Natural killer cell (primary cell): ENCODE results near the gene DOCK1. TPM values are rescaled to one million over a fixed set of nuclear protein-coding genes. Genes with fewer than 3 reads are reported as not detected.

ENCODE experiments used
- ATAC-seq, 3 donors: fragments of 150-1000 bp in 2 of 3; fragments of 200-7000 bp in 1 of 3; cut with Tn5 transposase; 1 replicate in 1 of 3; 2 replicates in 2 of 3; pipeline ENCODE4 v1.10.0; 2021; ENCODE audit warnings: mild to moderate bottlenecking in 2 of 3, moderate library complexity in 2 of 3
- DNase-seq, 2 donors: peaks; one replicate each; pipeline versions ENCODE4 v3.0.0 to v3.0.0-alpha.2; 2013 to 2021; ENCODE audit warnings: mixed read lengths in 1 of 2
- H3K27ac ChIP-seq: one replicate; pipeline ENCODE4 v1.5.1; 2013; ENCODE audit warnings: mild to moderate bottlenecking, low read length
- H3K27me3 ChIP-seq: one replicate; pipeline ENCODE4 v1.6.1; 2013; ENCODE audit warnings: low read length; ENCODE audit not compliant: control insufficient read depth, insufficient read depth
- H3K36me3 ChIP-seq: one replicate; pipeline ENCODE4 v1.6.1; 2013; ENCODE audit warnings: low read length; ENCODE audit not compliant: control insufficient read depth, insufficient read depth
- H3K4me1 ChIP-seq: one replicate; pipeline ENCODE4 v1.6.1; 2013; ENCODE audit warnings: low read length; ENCODE audit not compliant: control insufficient read depth, insufficient read depth
- H3K4me3 ChIP-seq: one replicate; pipeline ENCODE4 v1.5.1; 2013; ENCODE audit warnings: low read length
- H3K9me3 ChIP-seq: one replicate; pipeline ENCODE4 v1.6.1; 2013; ENCODE audit warnings: low read length; ENCODE audit not compliant: control insufficient read depth, insufficient read depth
- H3K27ac Mint-ChIP-seq, 2 donors: one replicate each; pipeline ENCODE4 v1.8.0; 2022; ENCODE audit warnings: mild to moderate bottlenecking in 2 of 2, mixed read lengths in 2 of 2, moderate library complexity in 1 of 2
- H3K27me3 Mint-ChIP-seq, 2 donors: one replicate each; pipeline ENCODE4 v1.8.0; 2022; ENCODE audit warnings: low read depth in 2 of 2, mixed read lengths in 2 of 2
- H3K36me3 Mint-ChIP-seq: one replicate; pipeline ENCODE4 v1.8.0; 2022; ENCODE audit warnings: mixed read lengths
- H3K4me1 Mint-ChIP-seq, 2 donors: one replicate each; pipeline ENCODE4 v1.8.0; 2022; ENCODE audit warnings: mixed read lengths in 2 of 2
- H3K4me3 Mint-ChIP-seq: one replicate; pipeline ENCODE4 v1.8.0; 2022; ENCODE audit warnings: mild to moderate bottlenecking, moderate library complexity, mixed read lengths
- H3K9me3 Mint-ChIP-seq, 2 donors: one replicate each; pipeline ENCODE4 v1.8.0; 2022; ENCODE audit warnings: mixed read lengths in 2 of 2
- CTCF ChIP-seq: fragments of 200-600 bp; IDR thresholded peaks from one replicate; pipeline ENCODE4 v1.8.0; 2022; ENCODE audit warnings: antibody characterized with exemption
- WGBS: methylation state at CpG from one replicate; pipeline ENCODE4 v1.1.7; 2013; ENCODE audit warnings: missing lambda C conversion rate; ENCODE audit not compliant: insufficient coverage; 5-methylcytosine and 5-hydroxymethylcytosine counted together
- intact Hi-C: fragments of 100-400 bp; cut with micrococcal nuclease; formaldehyde crosslinking; loops from one replicate; pipeline ENCODE4 v1.14.2; 2022
- total RNA-seq, 4 donors: library from RNA; stranded (reverse); fragments of 120-200 nt in 1 of 4; gene quantifications; one replicate each; pipeline versions ENCODE4 v1.2.3 to v1.2.4, GENCODE V29; 2013 to 2022

The DOCK1 gene
- total RNA-seq, 3 donors from 2014 or later (not counting 1 experiment from before 2014, with no cell fraction given), result 0.07 to 0.12 (median 0.08) TPM

- Mint-ChIP-seq H3K27ac (no peak overlapping the region), H3K36me3 (no peaks in the 10 kb centered on the region), H3K27me3 (peaks cover 18 to 19% of the 10 kb centered on the region in 2 donors), H3K9me3 (no peaks in the 10 kb centered on the region), H3K4me3 (no peak overlapping the region), H3K4me1 (no peaks in the 10 kb centered on the region)
- no peak for DNase-seq
- no peaks in the 10 kb centered on the region for H3K27me3 ChIP-seq
- H3K4me1 ChIP-seq, result no peaks in the 10 kb centered on the region
- no peaks in the 10 kb centered on the region for H3K36me3 ChIP-seq
- H3K27ac ChIP-seq, result no peak overlapping the region
- no peak for ATAC-seq
- no peaks in the 10 kb centered on the region for H3K9me3 ChIP-seq
- no peak for TF ChIP-seq CTCF
- no peak overlapping the region for H3K4me3 ChIP-seq
- WGBS, result 70% methylated on average over 5 of the region's 5 CpGs
- intact Hi-C loops, result no loop called here
Measured at GRCh38 chr10:127462643-127463295, 557.5 kb downstream of the DOCK1 start.

GRCh38 chr10:127463548-127463947 is 558.3 kb downstream of the DOCK1 start:
- Histone ChIP-seq H3K27ac (no peak overlapping the region), H3K4me1 (no peaks in the 10 kb centered on the region), H3K36me3 (no peaks in the 10 kb centered on the region), H3K27me3 (no peaks in the 10 kb centered on the region), H3K9me3 (no peaks in the 10 kb centered on the region), H3K4me3 (no peak overlapping the region)
- Mint-ChIP-seq H3K27me3 (peaks cover 18 to 19% of the 10 kb centered on the region in 2 donors), H3K4me1 (no peaks in the 10 kb centered on the region), H3K27ac (no peak overlapping the region), H3K9me3 (no peaks in the 10 kb centered on the region), H3K4me3 (no peak overlapping the region), H3K36me3 (no peaks in the 10 kb centered on the region)
- intact Hi-C loops, result no loop called here
- TF ChIP-seq CTCF, result no peak
- 76% methylated on average over 10 of the region's 10 CpGs for WGBS
- DNase-seq (no peak), ATAC-seq (no peak)

- no peak for DNase-seq
- Mint-ChIP-seq H3K36me3 (no peaks in the 10 kb centered on the region), H3K27ac (no peak overlapping the region), H3K4me1 (no peaks in the 10 kb centered on the region), H3K4me3 (no peak overlapping the region), H3K27me3 (peaks cover 18 to 19% of the 10 kb centered on the region in 2 donors), H3K9me3 (no peaks in the 10 kb centered on the region)
- Histone ChIP-seq H3K9me3 (no peaks in the 10 kb centered on the region), H3K4me1 (no peaks in the 10 kb centered on the region), H3K27me3 (no peaks in the 10 kb centered on the region), H3K4me3 (no peak overlapping the region), H3K27ac (no peak overlapping the region), H3K36me3 (no peaks in the 10 kb centered on the region)
- intact Hi-C loops, result no loop called here
- no peak for ATAC-seq
- WGBS, result 82% methylated on average over 6 of the region's 6 CpGs
- TF ChIP-seq CTCF, result no peak
Measured at GRCh38 chr10:127464561-127464960, 559.3 kb downstream of the DOCK1 start.

GRCh38 chr10:127467811-127468210 is 562.6 kb downstream of the DOCK1 start:
- H3K9me3 ChIP-seq, result no peaks in the 10 kb centered on the region
- Mint-ChIP-seq H3K36me3 (no peaks in the 10 kb centered on the region), H3K27ac (no peak overlapping the region), H3K4me3 (no peak overlapping the region), H3K27me3 (peaks cover 24 to 32% of the 10 kb centered on the region in 2 donors), H3K9me3 (no peaks in the 10 kb centered on the region), H3K4me1 (no peaks in the 10 kb centered on the region)
- no peak overlapping the region for H3K27ac ChIP-seq
- no peaks in the 10 kb centered on the region for H3K4me1 ChIP-seq
- no peaks in the 10 kb centered on the region for H3K36me3 ChIP-seq
- intact Hi-C loops, result no loop called here
- ATAC-seq, result no peak
- TF ChIP-seq CTCF, result no peak
- no peak for DNase-seq
- no peaks in the 10 kb centered on the region for H3K27me3 ChIP-seq
- H3K4me3 ChIP-seq, result no peak overlapping the region
- 84% methylated on average over 10 of the region's 10 CpGs for whole genome bisulfite sequencing
